ENCODE results near the gene UBE2J2. TPM values are rescaled to one million over a fixed set of nuclear protein-coding genes. Genes with fewer than 3 reads are reported as not detected.
A peak's percentile ranks its signal among the peaks of the same experiment; 100 is the strongest.

Gene UBE2J2
- total and polyA plus RNA-seq, 2 of the 13 experiments (the other 11 are each of a cell fraction or from before 2014, with no cell fraction given) = 25.4 to 29.4 TPM

GRCh38 chr1:1305300-1306069, 31.8 kb upstream of the UBE2J2 start (continued):
- TF ChIP-seq KDM4B (CRISPR knock-in tag; IDR thresholded peaks at IDR 0.05) (no peak), CREB1 (IDR thresholded peaks at IDR 0.05) (no peak), CREB1 (CRISPR knock-in tag; IDR thresholded peaks at IDR 0.05) (no peak), ZNF326 (CRISPR knock-in tag; IDR thresholded peaks at IDR 0.05; ENCODE audit: borderline replicate concordance) (no peak), ERF (CRISPR knock-in tag; IDR thresholded peaks at IDR 0.05) (no peak), ZNF296 (CRISPR knock-in tag; conservative IDR thresholded peaks at IDR 0.05) (0 out of 2 replicates have a peak, but pooled peaks have one; percentile 62), ARNTL (CRISPR knock-in tag; IDR thresholded peaks at IDR 0.05) (no peak), SAFB2 (CRISPR knock-in tag; IDR thresholded peaks at IDR 0.05; ENCODE audit: borderline replicate concordance, low read depth) (no peak; the same call in 1 of the 2 replicates), NFE2L1 (CRISPR knock-in tag; IDR thresholded peaks at IDR 0.05; ENCODE audit: borderline replicate concordance) (peak; percentile 76), RBM22 (optimal IDR thresholded peaks at IDR 0.05; ENCODE audit: low read length) (no peak), HNRNPUL1 (IDR thresholded peaks at IDR 0.05; ENCODE audit: low read depth, low read length) (no peak), BRD4 (CRISPR knock-in tag; IDR thresholded peaks at IDR 0.05) (peak; percentile 23; the same call in 1 of the 2 replicates), GABPB1 (CRISPR knock-in tag; IDR thresholded peaks at IDR 0.05) (no peak; the same call in 1 of the 2 replicates), ETV5 (CRISPR knock-in tag; IDR thresholded peaks at IDR 0.05; ENCODE audit: borderline replicate concordance) (no peak), REST (IDR thresholded peaks at IDR 0.05; ENCODE audit: borderline replicate concordance in 1 of 2, low read depth in 1 of 2, low read length in 2 of 2) (no peak), ELF3 (CRISPR knock-in tag; IDR thresholded peaks at IDR 0.05) (no peak), ZBTB7B (CRISPR knock-in tag; IDR thresholded peaks at IDR 0.05) (no peak), PRPF4 (IDR thresholded peaks at IDR 0.05; ENCODE audit: low read depth, low read length, poor library complexity, severe bottlenecking) (no peak), LCORL (IDR thresholded peaks at IDR 0.05) (no peak), LCORL (CRISPR knock-in tag; IDR thresholded peaks at IDR 0.05) (no peak), DMTF1 (CRISPR knock-in tag; IDR thresholded peaks at IDR 0.05) (no peak), FUBP1 (CRISPR knock-in tag; IDR thresholded peaks at IDR 0.05; ENCODE audit: borderline replicate concordance) (no peak), CBX2 (IDR thresholded peaks at IDR 0.05; ENCODE audit: low read depth, low read length) (no peak), CBX2 (CRISPR knock-in tag; IDR thresholded peaks at IDR 0.05; ENCODE audit: low read depth) (no peak)

Measured in HepG2 (cell line).